MM.1S (cell line): ENCODE measurements around the gene NID2.

Experiments used
- DNase-seq: peaks from one replicate; pipeline ENCODE4 v3.0.0-alpha.2; 2015
- H2AFZ ChIP-seq: fragments of 300-600 bp; sonication (generic); 2 replicates; pipeline ENCODE4 v1.6.0; 2016; ENCODE audit warnings: antibody characterized with exemption, low read length
- H3F3A ChIP-seq: fragments of 300-600 bp; sonication (generic); 2 replicates; pipeline ENCODE4 v1.6.1; 2016; ENCODE audit warnings: mild to moderate bottlenecking, antibody characterized with exemption, low read length, moderate library complexity, mixed read lengths; ENCODE audit not compliant: insufficient read depth
- H3K27ac ChIP-seq: fragments of 300-600 bp; sonication (generic); 2 replicates; pipeline ENCODE4 v1.5.1; 2016; ENCODE audit warnings: mild to moderate bottlenecking, low read length
- H3K27me3 ChIP-seq: fragments of 300-600 bp; sonication (generic); replicated peaks from 2 replicates; pipeline ENCODE4 v1.6.0; 2016; ENCODE audit warnings: low read length; ENCODE audit not compliant: insufficient read depth
- H3K36me3 ChIP-seq: fragments of 300-600 bp; sonication (generic); replicated peaks from 2 replicates; pipeline ENCODE4 v1.6.1; 2016; ENCODE audit warnings: mild to moderate bottlenecking, low read length, mixed read lengths; ENCODE audit not compliant: insufficient read depth
- H3K4me1 ChIP-seq: fragments of 300-600 bp; sonication (generic); 2 replicates; pipeline ENCODE4 v1.6.1; 2016; ENCODE audit warnings: low read length, mixed read lengths
- H3K4me2 ChIP-seq: fragments of 300-600 bp; sonication (generic); 2 replicates; pipeline ENCODE4 v1.6.0; 2016; ENCODE audit warnings: low read depth, low read length
- H3K4me3 ChIP-seq: fragments of 300-600 bp; sonication (generic); 2 replicates; pipeline ENCODE4 v1.5.1; 2016; ENCODE audit warnings: low read length, mixed read lengths
- H3K79me2 ChIP-seq: fragments of 300-600 bp; sonication (generic); 2 replicates; pipeline ENCODE4 v1.6.1; 2016; ENCODE audit warnings: mixed run types, low read length, mixed read lengths
- H3K9ac ChIP-seq: fragments of 300-600 bp; sonication (generic); 2 replicates; pipeline ENCODE4 v1.6.1; 2016; ENCODE audit warnings: low read length, mixed read lengths
- H3K9me2 ChIP-seq: fragments of 300-600 bp; sonication (generic); replicated peaks from 2 replicates; pipeline ENCODE4 v1.6.1; 2016; ENCODE audit warnings: mild to moderate bottlenecking, low read length, mixed read lengths; ENCODE audit not compliant: insufficient read depth
- H3K9me3 ChIP-seq: fragments of 300-600 bp; sonication (generic); replicated peaks from 2 replicates; pipeline ENCODE4 v1.6.1; 2016; ENCODE audit warnings: mild to moderate bottlenecking, low read length, mixed read lengths; ENCODE audit not compliant: insufficient read depth
- H4K20me1 ChIP-seq: fragments of 300-600 bp; sonication (generic); 2 replicates; pipeline ENCODE4 v1.6.1; 2016; ENCODE audit warnings: mild to moderate bottlenecking, low read length, moderate library complexity, mixed read lengths; ENCODE audit not compliant: insufficient read depth
- EZH2 ChIP-seq: fragments of 300-600 bp; sonication (generic); optimal IDR thresholded peaks from 2 replicates; pipeline ENCODE3; 2017; ENCODE audit warnings: low read depth, mild to moderate bottlenecking, antibody characterized with exemption, low read length, mixed read lengths
- EZH2phosphoT487 ChIP-seq: fragments of 300-600 bp; sonication (generic); IDR thresholded peaks from 2 replicates; pipeline ENCODE4 v1.6.1; 2018; ENCODE audit warnings: antibody characterized with exemption, low read length
- TF ChIP-seq, protein P1 (sequence below): fragments of 300-600 bp; sonication (generic); IDR thresholded peaks from 2 replicates; pipeline ENCODE4 v1.5.1; 2016; ENCODE audit warnings: antibody characterized with exemption, low read length, mixed read lengths

Gene NID2

DNA sequence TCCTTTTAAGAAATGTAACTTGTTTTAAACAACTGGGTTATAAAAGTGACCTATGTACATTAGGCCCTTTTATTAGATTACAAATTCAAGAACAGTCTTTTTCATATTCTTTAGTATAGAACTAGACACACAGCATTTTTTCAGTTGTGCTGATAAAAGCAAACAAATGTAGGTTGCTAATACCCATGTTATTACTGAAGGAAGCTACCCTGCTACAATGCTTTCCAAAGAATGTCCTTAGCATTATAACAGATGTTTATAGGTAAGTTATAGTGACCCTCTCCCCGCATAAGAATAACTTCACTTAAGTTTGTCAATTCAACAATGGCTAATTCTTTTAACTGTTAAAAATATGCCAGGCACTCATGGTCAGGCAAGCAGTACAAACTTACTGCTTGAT lies 61.6 kb downstream of the NID2 start:
- DNase-seq, result no peak
- Histone ChIP-seq H3K9me2 (no peaks in the 10 kb centered on the region), H4K20me1 (no peaks in the 10 kb centered on the region), H3K4me3 (no peak overlapping the region), H3K9me3 (no peaks in the 10 kb centered on the region), H3K27me3 (no peaks in the 10 kb centered on the region), H3K79me2 (no peaks in the 10 kb centered on the region), H3F3A (no peaks in the 10 kb centered on the region), H3K4me1 (peaks cover 15% of the 10 kb centered on the region), H3K36me3 (no peaks in the 10 kb centered on the region), H3K9ac (no peak overlapping the region), H3K27ac (no peak overlapping the region), H3K4me2 (no peak overlapping the region), H2AFZ (no peak overlapping the region)
- TF ChIP-seq, protein P1, sequence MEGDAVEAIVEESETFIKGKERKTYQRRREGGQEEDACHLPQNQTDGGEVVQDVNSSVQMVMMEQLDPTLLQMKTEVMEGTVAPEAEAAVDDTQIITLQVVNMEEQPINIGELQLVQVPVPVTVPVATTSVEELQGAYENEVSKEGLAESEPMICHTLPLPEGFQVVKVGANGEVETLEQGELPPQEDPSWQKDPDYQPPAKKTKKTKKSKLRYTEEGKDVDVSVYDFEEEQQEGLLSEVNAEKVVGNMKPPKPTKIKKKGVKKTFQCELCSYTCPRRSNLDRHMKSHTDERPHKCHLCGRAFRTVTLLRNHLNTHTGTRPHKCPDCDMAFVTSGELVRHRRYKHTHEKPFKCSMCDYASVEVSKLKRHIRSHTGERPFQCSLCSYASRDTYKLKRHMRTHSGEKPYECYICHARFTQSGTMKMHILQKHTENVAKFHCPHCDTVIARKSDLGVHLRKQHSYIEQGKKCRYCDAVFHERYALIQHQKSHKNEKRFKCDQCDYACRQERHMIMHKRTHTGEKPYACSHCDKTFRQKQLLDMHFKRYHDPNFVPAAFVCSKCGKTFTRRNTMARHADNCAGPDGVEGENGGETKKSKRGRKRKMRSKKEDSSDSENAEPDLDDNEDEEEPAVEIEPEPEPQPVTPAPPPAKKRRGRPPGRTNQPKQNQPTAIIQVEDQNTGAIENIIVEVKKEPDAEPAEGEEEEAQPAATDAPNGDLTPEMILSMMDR, result no peak
- no peak for TF ChIP-seq EZH2

DNA sequence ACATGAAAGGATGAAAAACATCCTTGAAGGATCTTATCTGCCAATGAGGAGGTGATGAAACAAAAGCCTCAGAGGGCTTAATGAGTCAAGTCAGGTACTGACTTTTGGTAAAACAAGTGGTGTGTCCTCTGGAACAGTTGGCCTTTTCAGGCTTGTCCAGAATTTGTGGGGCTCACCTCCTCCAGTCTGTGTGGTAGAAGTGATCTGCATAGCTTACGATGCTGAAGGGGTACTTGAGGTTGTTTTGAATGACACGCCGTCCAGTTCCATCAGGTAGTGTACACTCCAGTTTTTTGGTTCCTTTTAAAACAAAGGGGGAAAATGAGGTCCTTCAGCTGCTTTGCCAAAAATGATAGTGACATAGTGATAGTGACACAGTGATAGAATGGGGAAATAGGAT lies 62.5 kb downstream of the NID2 start:
- H3K36me3 ChIP-seq, result no peaks in the 10 kb centered on the region
- TF ChIP-seq EZH2 (no peak), EZH2phosphoT487 (no peak)
- TF ChIP-seq, protein P1, result no peak

DNA sequence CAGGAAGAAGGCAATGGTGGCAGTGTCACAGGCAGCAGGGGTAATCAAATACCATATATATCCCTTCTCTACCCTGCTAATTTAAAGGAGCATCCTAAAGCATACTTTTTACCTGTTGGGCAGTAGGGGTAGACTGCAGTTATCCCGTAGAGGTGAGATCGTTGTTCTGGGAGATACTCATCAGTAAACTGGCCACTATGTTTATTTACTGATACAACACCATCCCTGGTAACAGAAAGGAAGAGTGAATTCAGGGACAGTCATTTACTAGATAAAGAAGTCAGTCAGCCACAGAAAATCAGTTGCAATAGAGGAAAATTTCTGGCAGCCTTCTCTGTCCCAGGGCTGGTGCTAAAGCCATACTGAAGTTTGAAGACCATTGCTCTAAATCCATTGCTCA lies 63.2 kb downstream of the NID2 start:
- no peak overlapping the region for H3K27ac ChIP-seq
- H4K20me1 ChIP-seq, result no peaks in the 10 kb centered on the region
- no peak for DNase-seq
- no peaks in the 10 kb centered on the region for H3K9me2 ChIP-seq
- no peaks in the 10 kb centered on the region for H3K27me3 ChIP-seq
- H3K79me2 ChIP-seq, result no peaks in the 10 kb centered on the region
- no peak overlapping the region for H3K4me3 ChIP-seq
- peaks cover 15% of the 10 kb centered on the region for H3K4me1 ChIP-seq
- TF ChIP-seq EZH2phosphoT487 (no peak), EZH2 (no peak)
- TF ChIP-seq, protein P1, result no peak
- no peaks in the 10 kb centered on the region for H3F3A ChIP-seq
- no peak overlapping the region for H3K9ac ChIP-seq
- H2AFZ ChIP-seq, result no peak overlapping the region
- no peaks in the 10 kb centered on the region; the same call in 1 of the 2 replicates for H3K36me3 ChIP-seq
- H3K9me3 ChIP-seq, result no peaks in the 10 kb centered on the region
- no peak overlapping the region for H3K4me2 ChIP-seq

More for the DNA sequence above, 62.5 kb downstream of the NID2 start:
- Histone ChIP-seq H4K20me1 (no peaks in the 10 kb centered on the region), H3K9ac (no peak overlapping the region), H3K27me3 (no peaks in the 10 kb centered on the region), H3K9me3 (no peaks in the 10 kb centered on the region), H3K4me1 (peaks cover 15% of the 10 kb centered on the region), H3K27ac (no peak overlapping the region), H3F3A (no peaks in the 10 kb centered on the region), H3K4me2 (no peak overlapping the region), H3K79me2 (no peaks in the 10 kb centered on the region), H3K9me2 (no peaks in the 10 kb centered on the region), H3K4me3 (no peak overlapping the region), H2AFZ (no peak overlapping the region)
- no peak for DNase-seq
